HepG2 (cell line): ENCODE measurements around the gene ZBP1. TPM values are rescaled to one million over a fixed set of nuclear protein-coding genes. Genes with fewer than 3 reads are reported as not detected.

Experiments
- CENPBD1 ChIP-seq: sonication (generic); formaldehyde crosslinking; IDR thresholded peaks from 2 replicates; pipeline ENCODE4 v1.8.0; 2022; ENCODE audit warnings: missing genetic modification reagents, low read depth, mild to moderate bottlenecking, borderline replicate concordance
- E2F5 ChIP-seq: sonication (generic); formaldehyde crosslinking; conservative IDR thresholded peaks from 2 replicates; pipeline ENCODE4 v1.4.0; 2020; ENCODE audit warnings: missing genetic modification reagents
- HNRNPK ChIP-seq: fragments of 200-400 bp; formaldehyde crosslinking; IDR thresholded peaks from 2 replicates; pipeline ENCODE4 v1.6.1; 2018; ENCODE audit warnings: low read length, low read depth, moderate library complexity, mild to moderate bottlenecking; ENCODE audit not compliant: poor library complexity, severe bottlenecking
- HOXA5 ChIP-seq: sonication (generic); formaldehyde crosslinking; IDR thresholded peaks from 2 replicates; pipeline ENCODE4 v1.4.0; 2020; ENCODE audit warnings: missing genetic modification reagents
- MBD4 ChIP-seq: IDR thresholded peaks from 2 replicates; pipeline ENCODE4 v1.6.1; 2012; ENCODE audit warnings: low read length, inconsistent platforms, borderline replicate concordance
- PRPF4 ChIP-seq: fragments of 200-400 bp; formaldehyde crosslinking; IDR thresholded peaks from 2 replicates; pipeline ENCODE4 v1.6.1; 2016; ENCODE audit warnings: low read length, low read depth; ENCODE audit not compliant: poor library complexity, severe bottlenecking
- RERE ChIP-seq: IDR thresholded peaks from 2 replicates; pipeline ENCODE4 v1.6.1; 2016; ENCODE audit warnings: low read depth, missing genetic modification reagents, missing compliant biosample characterization
- TFE3 ChIP-seq: IDR thresholded peaks from 2 replicates; pipeline ENCODE4 v1.6.1; 2016
- ZBTB20 ChIP-seq: sonication (generic); formaldehyde crosslinking; IDR thresholded peaks from 2 replicates; pipeline ENCODE4 v1.8.1; 2023; ENCODE audit warnings: missing genetic modification reagents, low read depth, mild to moderate bottlenecking, borderline replicate concordance
- ZBTB43 ChIP-seq: sonication (generic); formaldehyde crosslinking; conservative IDR thresholded peaks from 2 replicates; pipeline ENCODE4 v1.4.0; 2020; ENCODE audit warnings: missing genetic modification reagents
- ZNF20 ChIP-seq: sonication (generic); formaldehyde crosslinking; IDR thresholded peaks from 2 replicates; pipeline ENCODE4 v1.4.0; 2020; ENCODE audit warnings: mild to moderate bottlenecking, moderate library complexity, missing genetic modification reagents
- ZNF264 ChIP-seq: sonication (generic); formaldehyde crosslinking; IDR thresholded peaks from 2 replicates; pipeline ENCODE4 v1.4.0; 2020; ENCODE audit warnings: missing genetic modification reagents
- ZNF660 ChIP-seq: sonication (generic); formaldehyde crosslinking; IDR thresholded peaks from 2 replicates; pipeline ENCODE4 v1.5.1; 2020; ENCODE audit warnings: mild to moderate bottlenecking, low read depth, missing genetic modification reagents, borderline replicate concordance
- ZNF724P ChIP-seq: sonication (generic); formaldehyde crosslinking; IDR thresholded peaks from 2 replicates; pipeline ENCODE4 v1.8.0; 2022; ENCODE audit warnings: missing genetic modification reagents, borderline replicate concordance
- ZNF891 ChIP-seq: sonication (generic); formaldehyde crosslinking; IDR thresholded peaks from 2 replicates; pipeline ENCODE4 v1.5.0; 2020; ENCODE audit warnings: mild to moderate bottlenecking, missing genetic modification reagents
- ZUFSP ChIP-seq: sonication (generic); formaldehyde crosslinking; IDR thresholded peaks from 2 replicates; pipeline ENCODE4 v1.9.0; 2021; ENCODE audit warnings: missing genetic modification reagents, mild to moderate bottlenecking, borderline replicate concordance
- polyA plus RNA-seq, 8 experiments: library from polyadenylated mRNA; depleted of rRNA in 3 of 8; stranded (reverse) in 7 of 8; unstranded in 1 of 8; fragments of >200 nt; fragmentation: Illumina TruSeq in 4 of 8; extraction: Trizol in 4 of 8; gene quantifications; 2 replicates each; pipeline versions ENCODE4 v1.2.1 to v1.2.3, GENCODE V29; 2011 to 2016; ENCODE audit warnings: low read depth in 4 of 8, missing spikeins in 1 of 8, mixed read lengths in 1 of 8; ENCODE audit not compliant: insufficient read depth in 1 of 8
- total RNA-seq, 5 experiments: library from RNA; depleted of rRNA; stranded (reverse); fragments of >200 nt; fragmentation: Illumina TruSeq; extraction: Trizol; gene quantifications; 2 replicates each; pipeline ENCODE4 v1.2.3, GENCODE V29; 2016; ENCODE audit warnings: low read depth in 1 of 5

ZBP1 gene
- total and polyA plus RNA-seq, 2 of the 13 experiments (the other 11 are each of a cell fraction or from before 2014, with no cell fraction given): not detected

- TF ChIP-seq ZUFSP (CRISPR knock-in tag) (no peak), MBD4 (peak; percentile 90; the same call in 1 of the 2 replicates), ZNF20 (CRISPR knock-in tag) (no peak), ZNF264 (CRISPR knock-in tag) (peak; percentile 88), TFE3 (CRISPR knock-in tag) (0 out of 2 replicates have a peak, but pooled peaks have one; percentile 45), E2F5 (CRISPR knock-in tag) (no peak), HOXA5 (CRISPR knock-in tag) (peak; percentile 43; the same call in 1 of the 2 replicates), RERE (CRISPR knock-in tag) (peak; percentile 74; the same call in 1 of the 2 replicates), HNRNPK (no peak), CENPBD1 (no peak), ZNF660 (no peak), PRPF4 (no peak), ZNF724P (CRISPR knock-in tag) (peak; percentile 15; the same call in 1 of the 2 replicates), ZBTB20 (peak; percentile 87), ZNF891 (CRISPR knock-in tag) (no peak; the same call in 1 of the 2 replicates), ZBTB43 (CRISPR knock-in tag) (no peak)
These were observed 59.5 kb downstream of the ZBP1 start, which contains the start of gene PCK1 (continued) for GRCh38 chr20:57560554-57561355.
